NB4 (cell line): ENCODE results near the gene ACAT2.

Experiments used
- MYC ChIP-seq: IDR thresholded peaks from 2 replicates; pipeline ENCODE4 v1.6.1; 2011; ENCODE audit warnings: low read depth, low read length
- POLR2A ChIP-seq: IDR thresholded peaks from 2 replicates; pipeline ENCODE4 v1.6.1; 2011; ENCODE audit warnings: mild to moderate bottlenecking; ENCODE audit not compliant: insufficient read length; ENCODE audit errors: extremely low read depth
- TF ChIP-seq, protein P1 (sequence below): IDR thresholded peaks from one replicate; pipeline ENCODE4 v1.5.1; 2012; ENCODE audit warnings: low read depth, low read length
- TF ChIP-seq, protein P2 (sequence below): IDR thresholded peaks from 2 replicates; pipeline ENCODE4 v1.6.1; 2011; ENCODE audit warnings: low read depth, low read length

DNA sequence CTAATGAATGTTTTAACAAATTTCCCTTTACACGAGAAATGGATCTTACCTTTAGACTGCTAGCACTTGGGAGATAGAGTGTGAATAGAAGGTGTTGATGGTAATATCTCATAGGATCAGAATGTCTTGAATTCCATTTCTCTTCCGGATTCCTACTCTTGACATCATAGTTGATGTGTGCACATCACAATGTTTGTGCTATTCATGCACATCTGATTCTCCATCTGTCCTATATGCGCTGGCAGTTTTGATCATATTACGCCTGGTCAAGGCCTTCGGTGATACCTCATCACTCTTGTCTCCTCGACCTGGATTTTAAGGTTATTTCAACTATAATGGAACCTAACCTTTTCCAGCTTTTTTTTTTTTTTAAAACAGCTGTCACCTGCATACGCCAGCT is 16.8 kb upstream of the ACAT2 start:
- no peak for TF ChIP-seq POLR2A
- TF ChIP-seq, protein P1, sequence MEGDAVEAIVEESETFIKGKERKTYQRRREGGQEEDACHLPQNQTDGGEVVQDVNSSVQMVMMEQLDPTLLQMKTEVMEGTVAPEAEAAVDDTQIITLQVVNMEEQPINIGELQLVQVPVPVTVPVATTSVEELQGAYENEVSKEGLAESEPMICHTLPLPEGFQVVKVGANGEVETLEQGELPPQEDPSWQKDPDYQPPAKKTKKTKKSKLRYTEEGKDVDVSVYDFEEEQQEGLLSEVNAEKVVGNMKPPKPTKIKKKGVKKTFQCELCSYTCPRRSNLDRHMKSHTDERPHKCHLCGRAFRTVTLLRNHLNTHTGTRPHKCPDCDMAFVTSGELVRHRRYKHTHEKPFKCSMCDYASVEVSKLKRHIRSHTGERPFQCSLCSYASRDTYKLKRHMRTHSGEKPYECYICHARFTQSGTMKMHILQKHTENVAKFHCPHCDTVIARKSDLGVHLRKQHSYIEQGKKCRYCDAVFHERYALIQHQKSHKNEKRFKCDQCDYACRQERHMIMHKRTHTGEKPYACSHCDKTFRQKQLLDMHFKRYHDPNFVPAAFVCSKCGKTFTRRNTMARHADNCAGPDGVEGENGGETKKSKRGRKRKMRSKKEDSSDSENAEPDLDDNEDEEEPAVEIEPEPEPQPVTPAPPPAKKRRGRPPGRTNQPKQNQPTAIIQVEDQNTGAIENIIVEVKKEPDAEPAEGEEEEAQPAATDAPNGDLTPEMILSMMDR = no peak
- TF ChIP-seq, protein P2, sequence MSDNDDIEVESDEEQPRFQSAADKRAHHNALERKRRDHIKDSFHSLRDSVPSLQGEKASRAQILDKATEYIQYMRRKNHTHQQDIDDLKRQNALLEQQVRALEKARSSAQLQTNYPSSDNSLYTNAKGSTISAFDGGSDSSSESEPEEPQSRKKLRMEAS = no peak
- TF ChIP-seq MYC = no peak
